Astrocyte of the spinal cord (primary cell): ENCODE data around the gene SEMA4F.
A peak's percentile ranks its signal among the peaks of the same experiment; 100 is the strongest.

Source experiments
- DNase-seq: peaks from one replicate; pipeline ENCODE4 v3.0.0; 2011; ENCODE audit warnings: low read depth, low spot score
- H3K4me3 ChIP-seq: 2 replicates; pipeline ENCODE4 v1.5.1; 2011; ENCODE audit warnings: low read depth, mild to moderate bottlenecking, low read length, moderate library complexity
- in situ Hi-C: cut with HindIII; loops from 2 replicates; pipeline ENCODE4 v1.10.0; 2017; ENCODE audit warnings: low sequenced_read_pairs
- TF ChIP-seq, protein P1 (sequence below): IDR thresholded peaks from 2 replicates; pipeline ENCODE4 v1.5.1; 2012; ENCODE audit warnings: low read depth, mild to moderate bottlenecking, low read length, inconsistent platforms

Gene SEMA4F, protein sequence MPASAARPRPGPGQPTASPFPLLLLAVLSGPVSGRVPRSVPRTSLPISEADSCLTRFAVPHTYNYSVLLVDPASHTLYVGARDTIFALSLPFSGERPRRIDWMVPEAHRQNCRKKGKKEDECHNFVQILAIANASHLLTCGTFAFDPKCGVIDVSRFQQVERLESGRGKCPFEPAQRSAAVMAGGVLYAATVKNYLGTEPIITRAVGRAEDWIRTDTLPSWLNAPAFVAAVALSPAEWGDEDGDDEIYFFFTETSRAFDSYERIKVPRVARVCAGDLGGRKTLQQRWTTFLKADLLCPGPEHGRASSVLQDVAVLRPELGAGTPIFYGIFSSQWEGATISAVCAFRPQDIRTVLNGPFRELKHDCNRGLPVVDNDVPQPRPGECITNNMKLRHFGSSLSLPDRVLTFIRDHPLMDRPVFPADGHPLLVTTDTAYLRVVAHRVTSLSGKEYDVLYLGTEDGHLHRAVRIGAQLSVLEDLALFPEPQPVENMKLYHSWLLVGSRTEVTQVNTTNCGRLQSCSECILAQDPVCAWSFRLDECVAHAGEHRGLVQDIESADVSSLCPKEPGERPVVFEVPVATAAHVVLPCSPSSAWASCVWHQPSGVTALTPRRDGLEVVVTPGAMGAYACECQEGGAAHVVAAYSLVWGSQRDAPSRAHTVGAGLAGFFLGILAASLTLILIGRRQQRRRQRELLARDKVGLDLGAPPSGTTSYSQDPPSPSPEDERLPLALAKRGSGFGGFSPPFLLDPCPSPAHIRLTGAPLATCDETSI

DNA sequence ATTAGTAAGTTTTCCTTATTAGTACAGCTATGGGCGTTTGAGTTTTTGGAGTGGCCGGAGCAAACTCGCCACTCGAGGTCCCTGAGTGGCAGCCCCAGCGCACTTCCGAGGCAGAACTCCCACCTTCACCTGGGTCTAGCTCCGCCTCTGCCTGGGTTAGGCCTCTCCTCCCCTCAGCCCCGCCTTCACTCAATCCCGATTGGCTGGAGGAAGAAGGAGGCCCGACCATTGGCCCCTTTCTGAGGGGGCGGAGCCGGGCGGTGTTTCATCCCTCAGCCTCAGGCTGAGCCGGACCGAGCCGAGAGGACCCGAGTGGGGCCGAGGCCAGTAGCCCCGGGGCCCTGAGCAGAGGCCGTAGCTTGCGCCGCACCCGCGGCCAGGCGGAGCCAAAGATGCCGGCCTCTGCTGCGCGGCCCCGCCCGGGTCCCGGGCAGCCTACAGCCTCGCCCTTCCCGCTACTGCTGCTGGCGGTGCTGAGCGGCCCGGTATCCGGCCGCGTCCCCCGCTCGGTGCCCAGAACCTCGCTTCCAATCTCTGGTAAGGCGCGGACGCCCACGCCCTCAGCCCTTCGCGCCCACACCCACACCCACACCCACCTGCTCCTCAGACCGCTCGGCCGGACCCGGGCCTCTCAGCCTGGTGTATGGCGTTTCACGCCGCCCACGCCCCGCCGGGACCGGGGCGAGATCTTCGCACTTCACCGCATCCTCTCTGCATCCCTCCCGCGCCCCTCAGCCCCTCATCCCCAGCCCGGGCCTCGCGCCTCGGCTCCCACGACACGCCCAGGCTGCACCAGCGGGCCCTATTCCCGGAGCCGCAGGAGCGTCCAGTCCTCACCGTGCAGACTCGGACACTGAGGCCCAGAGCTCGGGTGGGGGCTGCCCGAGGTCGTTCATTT, at the start of gene SEMA4F:
SEMA4F (plus strand) TSS at position 263 of the 898 bp plus-strand sequence; CDS start at position 393, 130 bp downstream.
- in situ Hi-C loops = no loop called here
- TF ChIP-seq, protein P1, sequence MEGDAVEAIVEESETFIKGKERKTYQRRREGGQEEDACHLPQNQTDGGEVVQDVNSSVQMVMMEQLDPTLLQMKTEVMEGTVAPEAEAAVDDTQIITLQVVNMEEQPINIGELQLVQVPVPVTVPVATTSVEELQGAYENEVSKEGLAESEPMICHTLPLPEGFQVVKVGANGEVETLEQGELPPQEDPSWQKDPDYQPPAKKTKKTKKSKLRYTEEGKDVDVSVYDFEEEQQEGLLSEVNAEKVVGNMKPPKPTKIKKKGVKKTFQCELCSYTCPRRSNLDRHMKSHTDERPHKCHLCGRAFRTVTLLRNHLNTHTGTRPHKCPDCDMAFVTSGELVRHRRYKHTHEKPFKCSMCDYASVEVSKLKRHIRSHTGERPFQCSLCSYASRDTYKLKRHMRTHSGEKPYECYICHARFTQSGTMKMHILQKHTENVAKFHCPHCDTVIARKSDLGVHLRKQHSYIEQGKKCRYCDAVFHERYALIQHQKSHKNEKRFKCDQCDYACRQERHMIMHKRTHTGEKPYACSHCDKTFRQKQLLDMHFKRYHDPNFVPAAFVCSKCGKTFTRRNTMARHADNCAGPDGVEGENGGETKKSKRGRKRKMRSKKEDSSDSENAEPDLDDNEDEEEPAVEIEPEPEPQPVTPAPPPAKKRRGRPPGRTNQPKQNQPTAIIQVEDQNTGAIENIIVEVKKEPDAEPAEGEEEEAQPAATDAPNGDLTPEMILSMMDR = no peak
- DNase-seq = peak; percentile 95
- H3K4me3 ChIP-seq = peak within 1 kb of the TSS; percentile 67

DNA sequence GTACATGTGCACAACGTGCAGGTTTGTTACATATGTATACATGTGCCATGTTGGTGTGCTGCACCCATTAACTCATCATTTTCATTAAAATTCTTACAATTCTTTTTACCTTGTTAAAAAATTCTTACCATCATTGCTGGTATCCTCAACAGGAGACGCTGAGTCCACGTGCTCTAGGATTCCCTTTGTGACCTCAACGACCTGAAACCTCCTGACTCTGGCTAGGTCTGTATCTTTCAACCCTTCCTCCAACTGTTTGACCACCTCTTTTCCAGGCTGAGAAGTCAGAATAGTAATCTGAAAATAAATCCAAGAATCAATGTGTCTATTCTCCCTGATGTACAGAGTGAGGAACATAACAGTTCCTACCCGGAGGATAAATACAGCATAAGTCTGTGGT, 47.1 kb upstream of the SEMA4F start:
- no peak for DNase-seq
- no peak overlapping the region for H3K4me3 ChIP-seq
- TF ChIP-seq, protein P1 = no peak
- in situ Hi-C loops = no loop called here

DNA sequence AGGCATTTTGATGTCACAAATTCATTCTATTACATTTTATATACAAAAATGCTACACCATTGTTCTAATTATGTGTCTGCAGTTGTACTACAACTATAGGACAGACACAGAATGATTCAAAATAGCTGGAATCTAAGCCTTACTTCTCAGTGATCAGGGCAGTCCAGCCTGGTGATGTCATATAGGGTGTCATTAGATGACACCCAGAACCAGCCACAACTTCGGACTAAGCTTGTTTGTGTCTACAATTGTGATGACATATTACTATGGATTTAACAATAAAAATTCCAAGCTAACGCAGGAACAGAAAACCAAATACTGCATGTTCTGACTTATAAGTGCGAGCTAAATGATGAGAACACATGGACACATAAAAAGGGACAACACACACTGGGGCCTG, 36.9 kb upstream of the SEMA4F start:
- H3K4me3 ChIP-seq = no peak overlapping the region
- TF ChIP-seq, protein P1 = no peak
- DNase-seq = no peak
- in situ Hi-C loops = no loop called here

DNA sequence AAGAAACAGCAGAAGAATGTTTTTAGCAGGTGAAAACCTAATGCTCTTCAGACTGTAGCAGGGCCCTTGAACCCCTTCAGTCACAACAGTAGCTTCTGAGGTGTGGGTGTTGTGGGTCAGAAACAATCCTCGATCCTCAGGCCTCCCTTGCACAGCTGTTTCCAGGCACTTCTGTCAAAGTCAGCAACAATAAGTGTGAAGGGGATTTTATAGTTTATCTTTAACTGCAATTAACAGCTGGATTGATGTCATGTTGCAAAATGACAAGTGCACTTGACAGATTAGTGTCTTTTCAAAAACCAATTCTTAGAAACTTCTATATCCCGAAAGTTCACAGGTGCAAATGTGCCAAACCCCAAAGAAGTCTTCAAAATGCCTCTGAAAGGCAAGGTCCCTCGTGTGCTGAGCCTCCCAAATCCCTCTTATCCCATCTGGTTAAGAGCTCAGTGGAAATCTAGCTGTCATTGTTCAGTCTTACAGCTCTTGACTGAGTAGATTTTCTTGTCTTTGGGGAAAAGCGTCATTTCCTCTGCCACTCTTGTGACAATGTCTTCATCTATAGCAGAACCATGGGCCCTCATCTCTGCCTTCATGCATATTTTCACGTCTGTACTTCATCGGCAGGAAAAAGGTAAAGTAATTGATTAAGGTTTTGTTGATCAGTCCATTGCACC, 35.5 kb upstream of the SEMA4F start:
- H3K4me3 ChIP-seq = no peak overlapping the region
- TF ChIP-seq, protein P1 = no peak
- in situ Hi-C loops = no loop called here
- DNase-seq = no peak

DNA sequence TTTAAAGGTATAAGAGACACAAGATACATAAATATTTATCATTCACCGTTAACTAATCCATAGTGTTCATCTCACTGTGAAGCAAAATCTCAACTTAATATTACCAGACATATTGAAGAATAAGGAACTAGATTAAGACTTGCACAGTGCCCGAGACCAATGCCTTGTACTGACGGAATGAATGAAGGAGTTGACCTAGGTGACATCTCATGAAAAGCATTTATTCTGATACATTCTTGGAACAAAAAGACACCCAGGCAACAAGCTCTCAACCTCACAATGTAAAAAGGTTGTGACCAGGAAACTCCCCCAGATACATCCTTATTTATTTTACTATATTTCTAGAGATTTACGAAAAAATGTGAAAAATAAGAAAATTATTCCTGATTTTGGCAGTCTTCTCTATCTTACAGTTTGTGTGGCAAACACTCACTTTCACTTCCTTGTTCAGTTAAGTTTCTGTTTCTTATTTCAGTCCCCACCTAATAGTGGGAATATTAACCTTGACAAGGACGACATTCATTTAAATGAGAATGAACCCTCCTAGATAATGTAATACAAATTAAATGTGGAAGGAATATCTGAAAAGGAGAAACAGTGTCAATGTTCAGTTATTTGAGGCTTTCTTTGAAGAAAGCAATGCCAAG, 34.3 kb upstream of the SEMA4F start:
- DNase-seq = no peak
- TF ChIP-seq, protein P1 = no peak
- H3K4me3 ChIP-seq = no peak overlapping the region
- in situ Hi-C loops = no loop called here
